ENCODE measurements around the gene BTN1A1. TPM values are rescaled to one million over a fixed set of nuclear protein-coding genes. Genes with fewer than 3 reads are reported as not detected.
A peak's percentile ranks its signal among the peaks of the same experiment; 100 is the strongest.

Gene BTN1A1
- total and polyA plus RNA-seq, 9 of the 15 experiments (the other 6 are each of a cell fraction or from before 2014, with no cell fraction given): 0.01 to 0.15 (median 0.06) TPM; not detected in 4

GRCh38 chr6:26556263-26557070 lies 56.4 kb downstream of the BTN1A1 start (continued):
- TF ChIP-seq FOXK2 (conservative IDR thresholded peaks at IDR 0.05 in 1 of 2, IDR thresholded peaks at IDR 0.05 in 1 of 2; ENCODE audit: low read depth in 2 of 2): peak; percentile 21 to 92; a peak in 2 of 4 replicates
- TF ChIP-seq E2F5 (CRISPR knock-in tag; IDR thresholded peaks at IDR 0.05): peak; percentile 26; the same call in 1 of the 2 replicates
- TF ChIP-seq SFPQ (IDR thresholded peaks at IDR 0.05; ENCODE audit: low read depth, low read length): no peak
- no peak for TF ChIP-seq MAFK (IDR thresholded peaks at IDR 0.05; ENCODE audit: low read length)
- TF ChIP-seq TAF7 (tag; IDR thresholded peaks at IDR 0.05): no peak
- TF ChIP-seq POLR2AphosphoS2 (IDR thresholded peaks at IDR 0.05; ENCODE audit: low read length): no peak
- TF ChIP-seq SRSF1 (IDR thresholded peaks at IDR 0.05; ENCODE audit: low read depth, low read length): no peak
- no peak for TF ChIP-seq CAMTA2 (CRISPR knock-in tag; conservative IDR thresholded peaks at IDR 0.05)
- TF ChIP-seq CGGBP1 (CRISPR knock-in tag; IDR thresholded peaks at IDR 0.05): no peak
- TF ChIP-seq NFATC3 (IDR thresholded peaks at IDR 0.05): 0 out of 2 replicates have a peak, but pooled peaks have one; percentile 36
- no peak for TF ChIP-seq PRPF4 (IDR thresholded peaks at IDR 0.05; ENCODE audit: insufficient read depth, low read depth, low read length, poor library complexity, severe bottlenecking)
- no peak for TF ChIP-seq NFYB (IDR thresholded peaks at IDR 0.05; ENCODE audit: extremely low read depth, insufficient read length)
- 0 out of 2 replicates have a peak, but pooled peaks have one; percentile 76 for TF ChIP-seq ZBTB49 (CRISPR knock-in tag; IDR thresholded peaks at IDR 0.05; ENCODE audit: borderline replicate concordance)
- peak; percentile 57; the same call in 1 of the 2 replicates for TF ChIP-seq FOXJ2 (tag; IDR thresholded peaks at IDR 0.05)
- no peak for TF ChIP-seq MCM3 (IDR thresholded peaks at IDR 0.05)
- peak; percentile 45; the same call in 1 of the 2 replicates for TF ChIP-seq HES1 (IDR thresholded peaks at IDR 0.05; ENCODE audit: low read depth)
- peak; percentile 87 for TF ChIP-seq ZBTB5 (IDR thresholded peaks at IDR 0.05)
- TF ChIP-seq ZNF766 (CRISPR knock-in tag; conservative IDR thresholded peaks at IDR 0.05): peak; percentile 60; the same call in 1 of the 2 replicates
